Stimulated activated memory B cell treated with anti-CD40 and anti-IgM and Interleukin-4, amounts not matched to agents 10 μg/mL and 1 μg/mL and 100 μg/mL, for 72 hours (primary cell): ENCODE results near the gene CYP26B1.

Experiments used
- ATAC-seq: fragments of 150-1000 bp; cut with Tn5 transposase; 2 replicates; pipeline ENCODE4 v1.10.0; 2021
- H3K27ac Mint-ChIP-seq: one replicate; pipeline ENCODE4 v1.8.0; 2022; ENCODE audit warnings: mild to moderate bottlenecking, mixed read lengths
- H3K27me3 Mint-ChIP-seq: one replicate; pipeline ENCODE4 v1.8.0; 2022; ENCODE audit warnings: mixed read lengths
- H3K36me3 Mint-ChIP-seq: one replicate; pipeline ENCODE4 v1.8.0; 2022; ENCODE audit warnings: mixed read lengths
- H3K4me1 Mint-ChIP-seq: one replicate; pipeline ENCODE4 v1.8.0; 2022; ENCODE audit warnings: mixed read lengths
- H3K4me3 Mint-ChIP-seq: one replicate; pipeline ENCODE4 v1.8.0; 2022; ENCODE audit warnings: mild to moderate bottlenecking, moderate library complexity, mixed read lengths
- H3K9me3 Mint-ChIP-seq: one replicate; pipeline ENCODE4 v1.8.0; 2022; ENCODE audit warnings: mixed read lengths

The CYP26B1 gene

GRCh38 chr2:72148837-72149555 is 1.3 kb upstream of the CYP26B1 start:
- peaks cover 4% of the 10 kb centered on the region for H3K9me3 Mint-ChIP-seq
- H3K4me3 Mint-ChIP-seq: peak overlapping the region; percentile 65
- H3K27me3 Mint-ChIP-seq: peaks cover 74% of the 10 kb centered on the region
- peaks cover 34% of the 10 kb centered on the region for H3K4me1 Mint-ChIP-seq
- peak; percentile 19 for ATAC-seq
- peaks cover 7% of the 10 kb centered on the region for H3K36me3 Mint-ChIP-seq
- no peak overlapping the region for H3K27ac Mint-ChIP-seq

GRCh38 chr2:72148003-72148836 is 558 bp upstream of the CYP26B1 start:
- H3K4me3 Mint-ChIP-seq: peak overlapping the region; percentile 64
- H3K4me1 Mint-ChIP-seq: peaks cover 41% of the 10 kb centered on the region
- ATAC-seq: no peak
- peaks cover 4% of the 10 kb centered on the region for H3K9me3 Mint-ChIP-seq
- H3K27ac Mint-ChIP-seq: no peak overlapping the region
- peaks cover 82% of the 10 kb centered on the region for H3K27me3 Mint-ChIP-seq
- H3K36me3 Mint-ChIP-seq: peaks cover 7% of the 10 kb centered on the region

- Mint-ChIP-seq H3K27ac (no peak overlapping the region), H3K9me3 (peaks cover 4% of the 10 kb centered on the region), H3K36me3 (peaks cover 7% of the 10 kb centered on the region), H3K4me3 (peak overlapping the region; percentile 6), H3K27me3 (peaks cover 96% of the 10 kb centered on the region), H3K4me1 (peaks cover 41% of the 10 kb centered on the region)
- no peak for ATAC-seq
Observed at GRCh38 chr2:72146347-72147302, 1.0 kb downstream of the CYP26B1 start.

GRCh38 chr2:72145658-72146329 is 1.9 kb downstream of the CYP26B1 start:
- Mint-ChIP-seq H3K4me3 (peak overlapping the region; percentile 78), H3K4me1 (peaks cover 41% of the 10 kb centered on the region), H3K27ac (no peak overlapping the region), H3K36me3 (peaks cover 7% of the 10 kb centered on the region), H3K27me3 (peaks cover 93% of the 10 kb centered on the region), H3K9me3 (peaks cover 4% of the 10 kb centered on the region)
- no peak for ATAC-seq

- Mint-ChIP-seq H3K27me3 (peaks cover 88% of the 10 kb centered on the region), H3K36me3 (peaks cover 7% of the 10 kb centered on the region), H3K9me3 (peaks cover 4% of the 10 kb centered on the region), H3K27ac (no peak overlapping the region), H3K4me3 (peak overlapping the region; percentile 78), H3K4me1 (peaks cover 36% of the 10 kb centered on the region)
- ATAC-seq: no peak
Observed at GRCh38 chr2:72145289-72145657, 2.4 kb downstream of the CYP26B1 start.

GRCh38 chr2:72144632-72145288 is 2.9 kb downstream of the CYP26B1 start:
- H3K27me3 Mint-ChIP-seq: peaks cover 83% of the 10 kb centered on the region
- peak overlapping the region; percentile 18 for H3K4me3 Mint-ChIP-seq

GRCh38 chr2:72144274-72144631 is 3.4 kb downstream of the CYP26B1 start:
- H3K27me3 Mint-ChIP-seq: peaks cover 78% of the 10 kb centered on the region
- peaks cover 4% of the 10 kb centered on the region for H3K9me3 Mint-ChIP-seq
- peak overlapping the region; percentile 26 for H3K4me3 Mint-ChIP-seq
- H3K4me1 Mint-ChIP-seq: peaks cover 26% of the 10 kb centered on the region
- no peak overlapping the region for H3K27ac Mint-ChIP-seq
- H3K36me3 Mint-ChIP-seq: peaks cover 7% of the 10 kb centered on the region
- no peak for ATAC-seq

More at GRCh38 chr2:72144632-72145288, 2.9 kb downstream of the CYP26B1 start:
- H3K9me3 Mint-ChIP-seq: peaks cover 4% of the 10 kb centered on the region
- peaks cover 7% of the 10 kb centered on the region for H3K36me3 Mint-ChIP-seq
- no peak overlapping the region for H3K27ac Mint-ChIP-seq
- peaks cover 31% of the 10 kb centered on the region for H3K4me1 Mint-ChIP-seq
- no peak for ATAC-seq

GRCh38 chr2:72143441-72144273 is 4.0 kb downstream of the CYP26B1 start:
- Mint-ChIP-seq H3K27ac (no peak overlapping the region), H3K4me3 (peak overlapping the region; percentile 26), H3K27me3 (peaks cover 72% of the 10 kb centered on the region), H3K4me1 (peaks cover 21% of the 10 kb centered on the region), H3K36me3 (peaks cover 7% of the 10 kb centered on the region), H3K9me3 (peaks cover 4% of the 10 kb centered on the region)
- no peak for ATAC-seq

- H3K4me3 Mint-ChIP-seq: no peak overlapping the region
- H3K4me1 Mint-ChIP-seq: peaks cover 21% of the 10 kb centered on the region
- H3K27ac Mint-ChIP-seq: no peak overlapping the region
- H3K27me3 Mint-ChIP-seq: peaks cover 65% of the 10 kb centered on the region
- peaks cover 7% of the 10 kb centered on the region for H3K36me3 Mint-ChIP-seq
- ATAC-seq: no peak
- peaks cover 4% of the 10 kb centered on the region for H3K9me3 Mint-ChIP-seq
Observed at GRCh38 chr2:72142570-72143440, 4.9 kb downstream of the CYP26B1 start.

- Mint-ChIP-seq H3K36me3 (peaks cover 6% of the 10 kb centered on the region), H3K9me3 (peaks cover 4% of the 10 kb centered on the region), H3K27ac (no peak overlapping the region), H3K4me3 (no peak overlapping the region), H3K4me1 (peaks cover 28% of the 10 kb centered on the region), H3K27me3 (peaks cover 65% of the 10 kb centered on the region)
- no peak for ATAC-seq
Observed at GRCh38 chr2:72141881-72142451, 5.7 kb downstream of the CYP26B1 start.

- Mint-ChIP-seq H3K4me1 (peaks cover 28% of the 10 kb centered on the region), H3K27ac (no peak overlapping the region), H3K36me3 (no peaks in the 10 kb centered on the region), H3K4me3 (no peak overlapping the region), H3K9me3 (no peaks in the 10 kb centered on the region), H3K27me3 (peaks cover 65% of the 10 kb centered on the region)
- ATAC-seq: no peak
Observed at GRCh38 chr2:72141032-72141645, 6.5 kb downstream of the CYP26B1 start.

GRCh38 chr2:72140621-72140960 is 7.1 kb downstream of the CYP26B1 start:
- Mint-ChIP-seq H3K4me1 (peaks cover 23% of the 10 kb centered on the region), H3K27me3 (peaks cover 63% of the 10 kb centered on the region), H3K4me3 (no peak overlapping the region), H3K27ac (no peak overlapping the region), H3K36me3 (no peaks in the 10 kb centered on the region), H3K9me3 (no peaks in the 10 kb centered on the region)
- no peak for ATAC-seq
